NCI-H748 (cell line): ENCODE measurements around the gene STMP1.
A peak's percentile ranks its signal among the peaks of the same experiment; 100 is the strongest.

Source experiments
- DNase-seq: peaks from one replicate; lab custom pipeline; 2025; ENCODE audit not compliant: unreplicated experiment; lab: John Stamatoyannopoulos, UW

STMP1 gene

DNA sequence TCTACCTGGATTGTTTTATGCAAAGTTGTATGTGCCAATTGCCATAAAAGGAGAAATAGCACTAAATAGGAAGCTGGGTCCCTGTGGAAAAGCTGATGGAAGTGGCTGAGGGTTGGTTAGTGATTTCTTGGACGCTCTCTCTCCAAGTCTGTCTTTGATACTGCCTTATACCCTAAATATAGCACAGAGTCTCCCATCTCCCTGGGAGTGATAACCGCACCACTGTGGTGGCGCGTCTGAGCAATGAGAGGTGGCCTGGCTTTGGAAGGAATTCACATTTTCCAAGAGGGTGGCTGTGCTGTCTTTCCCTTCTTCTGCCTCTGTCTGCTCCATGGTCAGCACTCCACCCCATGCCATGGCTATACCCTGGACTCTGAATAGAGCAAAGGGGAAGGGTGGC is 31.2 kb downstream of the STMP1 start:
- DNase-seq = no peak

DNA sequence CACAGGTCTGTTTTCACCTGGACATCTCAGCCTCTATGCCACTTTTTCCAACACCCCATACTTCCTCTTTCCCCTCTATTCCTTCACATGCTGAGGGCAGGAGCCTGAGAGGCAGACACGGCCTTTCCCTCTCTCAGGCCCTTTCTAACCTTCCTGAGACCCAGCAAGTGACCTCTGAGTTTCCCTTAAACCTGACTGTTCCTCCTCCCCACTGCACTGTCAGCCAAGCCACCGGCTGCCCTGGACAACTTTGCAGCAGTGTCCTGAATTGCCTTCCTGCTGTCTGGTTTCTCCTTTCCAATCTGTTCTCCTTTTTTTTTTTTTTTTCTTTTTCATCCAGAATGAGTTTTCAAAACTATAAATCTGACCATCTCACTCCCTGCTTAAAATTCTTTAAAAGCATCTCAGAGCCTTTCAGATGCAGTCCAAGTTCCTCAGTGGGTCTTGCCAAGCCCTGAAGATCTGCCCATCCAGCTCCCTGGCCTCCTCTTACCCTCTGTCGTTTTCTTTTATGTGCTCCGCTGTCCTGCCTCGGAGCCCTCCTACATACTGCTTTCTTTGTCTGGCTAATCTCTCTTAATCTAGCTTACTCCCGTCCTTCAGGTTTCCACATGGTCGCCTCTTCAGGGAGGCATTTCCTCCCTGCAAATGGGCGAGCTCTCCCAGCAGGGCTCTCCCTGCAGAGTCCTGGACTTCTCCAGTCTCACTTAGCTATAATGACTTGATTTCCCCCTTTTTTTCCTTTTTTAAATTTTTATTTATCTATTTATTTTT is 35.1 kb downstream of the STMP1 start:
- DNase-seq = no peak

DNA sequence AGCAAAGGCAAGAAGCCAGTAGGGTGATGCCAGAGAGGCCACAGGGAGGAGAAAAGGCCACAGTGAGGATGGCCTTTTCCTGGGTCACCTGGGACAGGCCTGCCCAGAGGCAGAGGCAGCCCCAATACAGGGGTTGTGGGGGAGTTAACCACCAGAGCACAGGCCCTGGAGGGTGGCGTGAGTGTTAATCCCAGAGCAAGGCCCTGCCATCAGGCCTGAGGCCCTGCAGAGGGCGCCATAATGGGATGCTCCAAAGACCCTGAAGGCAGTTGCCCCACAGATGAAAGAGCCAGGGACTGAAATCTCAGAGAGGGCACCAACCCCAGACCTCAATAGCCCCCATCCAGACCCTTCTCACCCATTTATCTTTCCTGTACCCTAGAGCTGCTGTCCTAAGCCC is 41.8 kb downstream of the STMP1 start:
- peak; percentile 36 for DNase-seq

DNA sequence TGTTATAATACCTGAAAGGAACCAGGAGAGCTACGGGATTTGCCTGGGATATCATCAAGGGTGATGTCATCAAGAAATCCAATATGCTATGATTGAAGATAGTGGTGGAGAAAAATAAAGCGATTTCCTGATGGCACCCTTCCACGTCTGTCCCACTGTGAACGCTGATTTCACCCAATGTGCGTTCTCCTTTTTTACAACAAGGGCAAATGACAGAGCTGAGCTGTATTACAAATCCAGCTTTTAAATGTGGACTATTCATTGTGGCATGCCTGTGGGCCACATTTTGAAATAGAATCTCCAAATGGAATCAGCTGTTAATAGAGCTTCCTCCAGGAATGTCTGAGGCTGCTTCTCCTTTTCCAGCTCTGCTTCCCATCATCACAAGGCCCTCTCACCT is 42.4 kb downstream of the STMP1 start:
- DNase-seq = no peak

DNA sequence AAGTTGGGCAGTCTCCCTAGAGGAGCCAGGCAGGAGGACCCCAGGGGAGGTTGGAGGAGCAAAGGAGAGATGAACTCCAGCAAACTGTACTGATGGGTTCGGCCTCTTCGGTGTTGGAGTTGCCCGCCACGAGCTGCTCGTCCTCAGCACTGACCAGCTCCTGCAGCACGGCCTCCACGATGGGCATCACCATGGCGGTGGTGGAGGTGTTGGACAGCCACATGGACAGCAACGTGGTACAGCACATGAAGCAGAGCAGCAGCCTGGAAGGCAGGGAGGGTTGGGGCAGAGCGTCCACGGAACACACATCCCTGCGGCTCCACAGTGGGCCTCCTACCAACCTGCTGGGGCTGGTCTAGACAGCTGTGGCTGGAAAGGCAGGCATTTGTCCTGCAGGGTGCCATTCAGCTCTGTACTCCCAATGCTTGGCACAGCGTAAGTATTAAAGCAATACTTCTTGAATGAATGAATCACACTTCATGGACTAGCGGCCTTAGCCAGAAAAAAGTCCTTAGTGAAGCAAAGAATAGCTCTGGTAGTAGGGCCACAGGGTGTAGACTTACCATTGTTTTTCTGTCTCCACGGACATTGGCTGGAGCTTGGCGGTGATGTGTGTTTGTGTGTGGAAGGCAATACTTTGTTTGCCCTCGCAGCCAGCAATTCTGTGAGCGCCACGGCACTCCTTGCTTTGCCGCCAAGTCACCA is 43.9 kb downstream of the STMP1 start:
- peak; percentile 14 for DNase-seq

DNA sequence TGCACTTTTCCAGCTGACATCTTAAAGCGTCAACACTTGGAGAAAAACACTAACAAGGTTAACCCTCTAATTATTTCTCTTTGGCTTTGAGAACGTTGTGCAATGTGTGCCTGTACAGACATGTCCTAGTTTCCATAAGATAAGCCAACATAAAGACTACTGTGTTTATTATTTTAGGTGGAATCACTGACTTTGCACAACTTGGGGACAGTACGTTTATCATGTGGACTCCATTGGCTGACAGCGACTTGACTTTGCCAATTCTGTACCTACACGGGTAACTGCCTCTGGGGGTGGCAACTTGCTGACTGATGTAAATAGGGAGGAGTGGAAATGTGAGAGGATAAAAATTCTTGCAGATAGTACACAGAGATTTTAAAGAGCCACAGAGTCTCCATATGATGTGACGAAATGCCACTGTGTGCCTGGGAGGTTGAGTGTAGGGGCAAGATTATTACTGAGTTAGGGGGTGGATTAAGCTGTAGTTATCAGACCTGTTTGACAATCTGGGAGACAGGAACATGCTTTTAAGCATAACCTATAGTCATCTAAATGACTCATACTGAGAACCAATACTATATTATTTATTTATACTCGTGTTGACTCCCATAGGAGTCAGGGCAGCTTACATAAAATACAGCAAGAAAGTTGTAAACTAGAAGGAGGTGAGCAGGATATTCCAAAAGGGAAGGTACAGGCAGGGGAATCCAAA is 44.7 kb downstream of the STMP1 start:
- no peak for DNase-seq

DNA sequence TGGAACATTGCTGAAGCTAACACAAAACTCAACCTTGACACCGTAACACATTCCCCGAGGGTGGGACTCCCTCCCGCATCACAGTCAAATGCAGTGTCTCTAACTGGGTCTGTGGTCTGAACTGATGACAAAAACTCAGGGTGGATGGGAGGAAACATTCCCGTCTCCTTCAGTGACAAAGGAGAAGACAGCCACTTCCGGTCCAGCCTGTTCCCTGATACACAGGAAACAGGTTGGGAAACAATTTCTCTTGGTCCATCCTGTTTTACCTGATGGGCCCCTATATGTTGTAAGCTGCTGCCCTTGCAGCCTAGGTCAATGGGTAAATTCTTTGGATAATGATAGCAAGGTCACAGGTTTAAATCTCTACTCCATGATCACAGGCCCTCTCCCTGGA is 45.3 kb downstream of the STMP1 start:
- no peak for DNase-seq

DNA sequence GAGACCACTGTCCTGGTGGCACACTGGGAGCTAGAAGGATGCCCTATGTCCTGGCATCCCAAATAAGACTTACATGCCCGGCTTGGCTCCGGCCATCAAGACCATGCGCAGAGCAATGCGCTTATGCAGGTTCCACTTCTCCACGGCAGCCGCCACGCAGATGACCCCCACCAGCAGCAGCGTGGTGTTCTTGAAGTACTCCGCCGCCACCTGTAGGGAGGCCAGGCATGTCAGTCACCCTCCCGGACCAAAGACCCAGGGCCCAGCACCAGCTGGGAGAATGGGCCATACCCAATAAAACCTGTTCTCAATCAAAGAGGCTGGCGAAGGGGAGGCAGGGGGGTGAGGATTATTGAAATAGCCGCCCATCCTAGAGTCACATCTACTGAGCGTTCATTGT is 45.7 kb downstream of the STMP1 start:
- no peak for DNase-seq

DNA sequence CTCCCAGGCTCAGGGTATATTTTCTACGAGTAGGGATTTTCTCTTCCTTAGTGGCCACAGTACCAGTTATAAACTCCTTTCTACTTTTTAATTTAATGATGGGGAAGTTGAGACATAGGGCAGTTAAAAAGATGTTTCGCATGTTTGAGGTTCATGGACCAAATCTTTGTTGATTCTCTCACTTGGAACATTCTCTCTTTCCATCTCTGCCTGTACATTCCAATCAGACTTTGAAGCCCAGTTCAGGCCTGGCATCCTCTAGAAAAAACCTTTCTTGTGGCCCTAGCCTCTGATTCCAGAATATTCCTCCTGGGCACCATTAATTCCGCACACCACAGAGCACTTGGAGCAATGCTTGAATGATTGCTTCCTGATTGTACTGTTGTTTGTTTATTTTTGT is 47.2 kb downstream of the STMP1 start:
- no peak for DNase-seq

DNA sequence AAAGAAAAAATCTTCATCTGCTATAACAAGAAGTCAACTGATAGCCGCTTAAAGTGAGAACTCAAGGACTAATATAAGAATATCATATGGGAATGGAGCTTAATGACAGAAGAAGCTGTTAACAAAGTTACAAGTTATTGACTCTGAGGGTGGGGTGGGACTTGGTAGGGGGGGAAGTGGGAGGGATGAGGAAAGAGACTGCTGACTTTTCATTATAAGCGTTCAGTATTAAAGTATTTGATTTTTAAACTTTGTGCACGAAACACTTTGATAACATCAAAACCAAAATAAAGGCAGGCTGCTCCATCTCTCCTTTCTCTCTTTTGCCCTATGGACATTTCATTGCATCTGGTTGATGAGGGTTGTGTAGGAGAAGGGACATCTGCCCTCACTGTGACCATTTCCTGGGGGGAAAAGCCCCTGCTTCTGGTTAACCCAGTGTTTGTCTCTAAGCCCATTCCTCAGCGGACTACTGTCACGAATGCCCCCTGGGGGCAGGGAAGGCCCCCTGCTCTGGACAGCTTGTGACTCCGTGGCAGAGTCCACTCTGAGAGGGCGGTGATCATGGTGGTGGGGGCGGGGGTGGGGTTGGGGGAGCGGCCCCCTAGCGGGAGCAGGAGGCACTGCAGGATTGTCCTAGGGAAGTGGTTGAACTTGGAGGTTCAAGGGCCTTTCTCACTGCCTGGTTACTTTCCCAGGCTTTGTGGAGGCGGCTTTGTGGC is 48.3 kb downstream of the STMP1 start:
- peak; percentile 18 for DNase-seq

DNA sequence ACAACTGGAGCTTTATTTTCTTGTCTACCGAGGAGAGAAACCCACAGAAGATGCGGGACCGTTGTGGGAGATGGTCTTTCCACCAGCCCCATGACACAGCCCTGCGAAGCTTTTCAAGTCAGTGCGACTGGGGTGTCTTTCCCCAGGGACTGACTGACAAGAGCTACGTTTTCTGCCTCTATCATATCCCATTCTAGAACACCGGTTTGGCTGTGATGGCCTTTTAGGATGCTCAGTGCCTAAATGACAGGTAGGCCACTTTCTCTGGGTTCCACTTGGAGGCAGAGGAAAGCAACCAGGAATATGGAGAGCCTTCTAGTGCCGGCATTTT is 48.8 kb downstream of the STMP1 start:
- DNase-seq = no peak

DNA sequence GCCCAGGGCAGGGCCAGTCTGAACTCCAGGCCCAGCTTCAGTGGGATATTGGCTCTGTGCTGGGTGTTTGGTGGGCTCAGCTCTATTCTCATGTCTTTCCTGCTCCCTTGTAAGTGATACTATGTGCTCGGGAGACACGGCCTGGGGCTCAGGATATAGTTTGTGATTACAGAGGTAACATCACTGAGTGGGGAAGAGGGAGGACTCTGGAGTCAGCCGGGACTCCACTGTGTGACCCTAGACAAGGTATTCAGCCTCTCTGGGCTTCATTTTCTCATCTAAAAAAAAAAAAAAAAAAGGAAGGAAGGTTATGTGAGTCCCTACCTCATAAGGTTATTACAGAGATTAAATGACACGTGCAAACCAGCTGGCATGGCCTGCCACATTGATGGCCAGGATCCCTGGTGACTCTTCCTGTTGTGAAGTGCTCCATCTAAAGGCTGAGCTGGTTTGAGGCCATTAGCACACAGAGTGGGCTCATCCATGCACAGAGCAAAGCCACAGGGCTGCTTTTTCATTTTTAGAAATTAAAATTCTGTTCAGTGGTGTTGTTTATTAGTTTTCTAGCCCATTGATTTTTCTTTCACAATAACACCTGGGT is 50.0 kb downstream of the STMP1 start:
- peak; percentile 16 for DNase-seq

DNA sequence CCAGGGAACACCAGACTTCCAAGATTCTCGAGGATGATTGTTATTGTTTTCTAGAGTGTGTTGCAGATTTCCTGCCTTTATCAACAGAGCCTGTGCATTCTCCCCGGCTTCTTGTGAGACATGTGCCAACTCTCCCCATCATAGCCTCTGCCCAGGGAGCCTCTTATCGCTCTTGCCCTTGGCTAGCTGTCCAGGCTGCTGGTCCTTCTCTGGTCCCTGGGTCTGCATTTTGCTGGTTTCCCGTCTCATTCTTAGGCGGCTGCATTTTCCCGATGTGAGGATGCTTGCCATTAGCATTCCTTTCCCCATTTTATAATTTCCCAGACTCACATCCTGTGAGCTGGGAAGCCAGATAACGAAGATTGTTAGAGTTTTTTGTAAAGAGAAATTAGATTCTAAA is 50.5 kb downstream of the STMP1 start:
- no peak for DNase-seq

DNA sequence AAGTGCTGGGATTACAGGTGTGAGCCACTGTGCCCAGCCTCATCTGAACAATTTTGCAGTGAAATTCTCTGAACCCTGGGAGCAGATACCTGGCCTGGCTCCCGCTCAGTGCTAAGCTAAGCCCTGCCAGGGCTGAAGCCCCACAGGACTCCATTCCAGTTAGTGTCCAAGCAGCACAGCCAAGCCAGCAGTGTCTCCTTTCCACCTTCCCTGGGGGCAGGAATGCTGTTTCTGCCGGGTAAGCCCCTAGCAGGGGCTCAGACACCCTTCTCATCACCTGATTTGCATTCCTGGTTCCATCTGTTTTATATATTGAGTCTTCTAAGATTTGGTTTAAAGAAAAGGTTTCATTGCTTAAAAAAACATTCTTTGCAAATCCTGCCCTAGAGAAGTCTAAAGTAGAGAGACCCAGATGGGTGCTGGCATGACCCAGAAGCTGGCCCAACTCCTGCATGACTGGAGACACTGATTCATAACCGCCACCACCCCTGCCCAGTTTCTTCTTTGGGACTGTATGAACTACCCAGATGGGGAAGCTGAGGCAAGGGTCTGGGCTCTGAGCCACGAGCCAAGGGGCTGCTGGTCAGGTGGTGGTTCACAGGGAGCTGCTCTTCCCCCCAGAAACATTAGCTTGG is 51.6 kb downstream of the STMP1 start:
- DNase-seq = no peak

DNA sequence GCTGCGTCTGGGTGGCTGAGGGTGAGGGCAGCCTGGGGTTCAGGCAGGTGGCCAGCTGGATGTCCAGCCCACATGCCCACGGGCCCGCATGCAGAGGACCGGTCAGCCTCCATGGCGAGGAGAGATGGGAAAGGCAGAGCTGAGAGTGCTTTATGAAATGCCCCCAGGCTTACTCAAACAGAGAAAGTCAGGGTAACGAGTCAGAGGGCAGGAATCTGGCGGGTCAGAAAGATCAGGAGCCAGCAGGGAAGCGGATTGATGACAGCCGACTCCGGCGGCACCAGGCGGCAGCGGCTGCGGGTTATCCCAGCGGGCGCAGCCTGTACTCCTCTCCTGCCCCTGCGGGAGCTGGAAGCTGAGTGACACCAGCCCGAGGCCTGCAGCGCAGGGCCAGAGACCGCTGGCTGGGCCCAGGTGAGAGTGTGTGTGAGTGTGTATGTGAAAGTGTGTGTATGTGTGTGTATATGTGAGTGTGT is 52.3 kb downstream of the STMP1 start:
- DNase-seq = no peak

DNA sequence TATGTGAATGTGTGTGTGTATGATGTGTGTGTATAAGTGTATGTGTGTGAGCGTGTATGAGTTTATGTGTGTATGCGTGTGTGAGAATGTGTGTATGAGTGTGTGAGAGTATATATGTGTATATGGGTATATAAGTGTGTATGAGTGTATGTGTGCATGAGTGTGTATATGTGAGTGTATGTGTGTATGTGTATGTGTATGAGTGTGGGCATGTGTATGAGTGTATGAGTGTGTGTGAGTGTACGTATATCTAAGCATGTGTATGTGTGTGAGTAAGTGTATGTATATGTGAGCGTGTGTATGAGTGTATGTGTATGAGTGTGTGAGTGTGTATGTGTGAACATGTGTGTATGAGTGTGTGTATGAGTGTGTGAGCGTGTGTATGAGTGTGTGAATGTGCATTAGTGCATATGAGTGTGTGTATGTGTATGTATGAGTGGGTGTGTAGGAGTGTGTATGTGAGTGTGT is 52.8 kb downstream of the STMP1 start:
- DNase-seq = no peak

DNA sequence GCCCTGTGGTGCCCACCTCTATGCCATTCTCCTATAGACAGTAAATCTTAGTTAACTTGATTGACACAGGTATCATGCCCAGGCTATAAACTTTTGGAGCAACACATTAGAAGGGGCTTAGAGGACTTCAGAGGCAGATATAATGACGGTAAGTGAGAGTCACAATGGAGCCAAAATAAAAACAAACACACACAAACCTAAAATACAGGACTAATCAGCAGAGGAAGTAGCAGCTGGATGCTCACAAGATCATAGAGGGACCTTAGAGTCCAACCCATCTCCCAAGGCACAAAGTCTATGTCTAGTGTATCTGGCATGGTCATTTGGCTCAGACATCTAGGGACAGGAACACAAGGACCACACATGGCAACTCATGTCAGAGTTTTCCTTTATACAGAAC is 53.4 kb downstream of the STMP1 start:
- DNase-seq = no peak

DNA sequence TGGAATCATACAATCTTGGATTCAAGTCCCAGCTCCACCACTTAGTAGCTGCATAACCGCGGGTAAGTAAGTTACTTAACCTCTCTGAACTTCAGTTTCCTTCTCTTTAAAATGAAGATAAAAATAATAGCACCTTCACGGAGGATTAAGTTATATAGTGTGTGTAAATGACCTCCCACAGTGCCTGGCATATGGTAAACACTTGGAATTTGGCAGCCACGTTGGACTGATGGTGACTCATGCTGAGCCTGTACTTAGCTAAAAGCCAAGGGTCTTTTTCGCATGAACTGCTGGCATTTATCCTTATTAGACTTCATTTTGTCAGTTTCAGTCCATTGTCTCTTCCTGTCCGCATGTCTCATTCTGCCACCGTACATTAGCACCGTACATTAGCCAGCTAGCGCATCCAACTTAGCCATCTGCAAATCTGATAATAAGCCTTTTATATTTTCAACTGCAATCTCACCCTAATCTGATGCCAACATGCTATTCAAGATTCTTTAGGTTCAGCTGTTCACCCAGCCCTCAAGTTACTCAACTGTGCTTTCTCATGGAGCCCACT is 54.4 kb downstream of the STMP1 start:
- DNase-seq = peak; percentile 69

DNA sequence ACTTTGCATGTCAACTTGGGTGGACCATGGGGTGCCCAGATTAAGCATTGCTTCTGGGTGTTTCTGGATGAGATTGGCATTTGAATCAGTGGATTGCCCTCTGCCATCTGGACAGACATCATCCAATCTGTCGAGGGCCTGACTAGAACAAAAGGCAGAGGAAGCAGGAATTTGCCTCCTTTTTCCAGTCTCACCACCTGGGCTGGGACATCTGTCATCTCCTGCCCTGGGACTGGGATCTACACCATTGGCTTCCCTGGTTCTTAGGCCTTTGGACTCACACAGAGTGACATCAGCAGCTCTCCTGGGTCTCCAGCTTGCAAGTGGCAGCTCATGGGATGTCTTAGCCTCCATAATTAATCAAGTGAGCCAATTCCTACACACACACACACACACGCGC is 55.4 kb downstream of the STMP1 start:
- no peak for DNase-seq

DNA sequence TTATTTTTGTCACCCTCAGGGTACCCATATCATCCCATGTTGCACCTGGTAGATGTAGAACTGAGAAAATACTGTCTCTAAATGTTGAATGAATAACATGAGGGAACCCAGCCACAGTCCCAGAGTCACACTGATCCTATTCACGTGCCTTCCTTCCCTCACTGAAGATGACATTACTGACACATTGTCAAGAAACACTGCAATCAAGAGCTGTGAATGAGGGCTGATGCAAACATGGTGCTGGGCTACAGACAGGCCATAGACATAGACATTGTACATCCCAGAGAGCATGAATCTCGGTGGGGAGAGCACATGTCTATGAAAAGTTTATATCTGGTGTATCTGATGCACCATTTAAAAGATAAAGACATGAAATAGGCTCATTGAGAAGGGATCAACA is 55.9 kb downstream of the STMP1 start:
- DNase-seq = no peak
